BJ (cell line): Measurements from ENCODE around the gene PCDH12. TPM values are rescaled to one million over a fixed set of nuclear protein-coding genes. Genes with fewer than 3 reads are reported as not detected.
A peak's percentile ranks its signal among the peaks of the same experiment; 100 is the strongest.

Experiments
- CTCF ChIA-PET: fragments of 350-600 bp; formaldehyde crosslinking; extraction: SDS; loops from one replicate; lab custom pipeline; 2021; ENCODE audit warnings: antibody characterized with exemption, inconsistent platforms; lab: Yijun Ruan, JAX
- POLR2A ChIA-PET: fragments of 300-600 bp; sonication (Branson Sonifier 250); formaldehyde crosslinking; extraction: SDS; loops from one replicate; lab custom pipeline; 2021; ENCODE audit warnings: antibody characterized with exemption; lab: Charles Lee
- DNase-seq: peaks from one replicate; pipeline ENCODE4 v3.0.0-alpha.2; 2011; ENCODE audit warnings: low read depth
- H3K27me3 ChIP-seq: 2 replicates; pipeline ENCODE4 v1.6.0; 2011; ENCODE audit warnings: low read length; ENCODE audit not compliant: control insufficient read depth, insufficient read depth
- H3K36me3 ChIP-seq: 2 replicates; pipeline ENCODE4 v1.5.1; 2011; ENCODE audit warnings: low read length; ENCODE audit not compliant: control insufficient read depth, insufficient read depth
- H3K4me3 ChIP-seq: 2 replicates; pipeline ENCODE4 v1.5.1; 2011; ENCODE audit warnings: low read depth, mild to moderate bottlenecking, control low read depth, low read length
- polyA plus RNA-seq: library from polyadenylated mRNA; depleted of rRNA; stranded (reverse); fragments of >200 nt; gene quantifications from 2 replicates; pipeline ENCODE4 v1.2.3, GENCODE V29; 2011
- TF ChIP-seq, protein P1 (sequence below): IDR thresholded peaks from 2 replicates; pipeline ENCODE4 v1.5.1; 2011; ENCODE audit warnings: low read depth, mild to moderate bottlenecking, control low read depth, inconsistent platforms, low read length, moderate library complexity; ENCODE audit not compliant: insufficient read depth

The PCDH12 gene
- polyA plus RNA-seq, 1 experiment: 0.01 TPM

DNA sequence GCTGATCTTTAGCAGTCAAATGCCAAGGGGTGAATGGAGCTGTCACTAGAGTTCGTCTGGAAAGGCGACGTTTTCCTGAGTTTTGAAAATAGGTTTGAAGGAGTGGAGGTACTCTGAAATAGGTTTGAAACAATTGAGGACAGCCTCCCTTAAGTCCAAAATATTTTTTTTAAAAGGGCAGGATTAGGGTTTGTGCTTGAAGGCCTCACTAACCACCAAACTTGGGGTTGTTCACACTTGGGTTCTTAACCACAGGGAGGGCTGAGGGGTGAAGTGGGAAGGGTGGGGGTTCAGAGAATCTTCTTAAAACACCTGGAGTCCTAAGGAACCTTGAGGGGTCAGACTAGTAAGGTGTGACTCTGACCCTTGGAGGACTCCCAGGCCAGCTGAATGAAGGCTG is 3.5 kb upstream of the PCDH12 start:
- H3K27me3 ChIP-seq: no peaks in the 10 kb centered on the region
- POLR2A ChIA-PET: interaction anchor here (0.7 kb wide), 1 partner anchor 280 kb away, joined by 3 read pairs; the partner anchor contains the start of gene ARAP3
- no peaks in the 10 kb centered on the region for H3K36me3 ChIP-seq
- CTCF ChIA-PET: interaction anchor here (1.0 to 13.2 kb wide), 41 partner anchors 8 to 303 kb away, joined by 3 to 293 read pairs (median 7); partner anchors contain the start of genes ARAP3, DELE1, PCDH1 and RNF14
- no peak overlapping the region for H3K4me3 ChIP-seq
- no peak for DNase-seq
- TF ChIP-seq, protein P1, sequence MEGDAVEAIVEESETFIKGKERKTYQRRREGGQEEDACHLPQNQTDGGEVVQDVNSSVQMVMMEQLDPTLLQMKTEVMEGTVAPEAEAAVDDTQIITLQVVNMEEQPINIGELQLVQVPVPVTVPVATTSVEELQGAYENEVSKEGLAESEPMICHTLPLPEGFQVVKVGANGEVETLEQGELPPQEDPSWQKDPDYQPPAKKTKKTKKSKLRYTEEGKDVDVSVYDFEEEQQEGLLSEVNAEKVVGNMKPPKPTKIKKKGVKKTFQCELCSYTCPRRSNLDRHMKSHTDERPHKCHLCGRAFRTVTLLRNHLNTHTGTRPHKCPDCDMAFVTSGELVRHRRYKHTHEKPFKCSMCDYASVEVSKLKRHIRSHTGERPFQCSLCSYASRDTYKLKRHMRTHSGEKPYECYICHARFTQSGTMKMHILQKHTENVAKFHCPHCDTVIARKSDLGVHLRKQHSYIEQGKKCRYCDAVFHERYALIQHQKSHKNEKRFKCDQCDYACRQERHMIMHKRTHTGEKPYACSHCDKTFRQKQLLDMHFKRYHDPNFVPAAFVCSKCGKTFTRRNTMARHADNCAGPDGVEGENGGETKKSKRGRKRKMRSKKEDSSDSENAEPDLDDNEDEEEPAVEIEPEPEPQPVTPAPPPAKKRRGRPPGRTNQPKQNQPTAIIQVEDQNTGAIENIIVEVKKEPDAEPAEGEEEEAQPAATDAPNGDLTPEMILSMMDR: no peak

DNA sequence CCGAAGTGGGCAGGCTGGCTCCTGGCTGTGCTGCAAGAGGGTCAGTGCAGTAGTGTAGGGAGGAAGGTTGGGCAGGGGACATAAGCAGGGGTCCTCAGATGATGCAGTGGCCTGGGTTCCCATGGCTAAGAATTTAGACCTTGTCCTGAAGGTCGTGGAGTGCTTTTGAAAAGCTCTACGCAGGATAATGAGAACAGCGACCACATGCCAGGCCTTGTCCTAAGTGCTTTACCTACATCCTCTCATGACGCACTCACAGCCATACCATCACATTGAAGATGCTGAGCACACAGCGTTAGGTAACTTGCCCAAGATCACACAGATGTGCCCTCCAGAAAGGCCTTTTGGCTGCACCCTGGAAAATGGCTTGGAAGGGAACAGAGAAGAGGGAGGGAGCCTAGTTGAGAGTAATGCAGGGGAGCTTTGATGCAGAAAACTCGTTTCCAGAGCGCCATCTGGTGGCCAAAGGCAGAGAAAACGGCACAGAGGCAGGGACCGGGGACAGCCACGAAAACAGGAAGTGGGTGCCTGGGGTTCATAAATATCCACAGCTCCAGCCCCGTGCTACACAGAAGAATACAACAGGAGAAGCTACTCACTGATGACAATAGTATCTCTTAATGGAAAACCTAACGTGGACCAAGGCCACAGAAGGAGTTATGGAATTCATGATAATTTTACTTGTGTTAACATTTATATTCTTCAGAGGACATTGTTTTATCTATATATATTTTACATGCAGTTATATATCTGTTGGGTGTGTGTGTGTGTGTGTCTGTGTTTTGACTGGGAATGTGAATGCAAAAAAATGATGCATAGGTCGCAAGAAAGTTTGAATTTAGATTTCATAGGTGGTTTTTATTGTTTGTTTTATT is 2.7 kb upstream of the PCDH12 start:
- ChIA-PET POLR2A (interaction anchor here (0.7 kb wide), 1 partner anchor 279 kb away, joined by 3 read pairs; the partner anchor contains the start of gene ARAP3), CTCF (interaction anchor here (0.6 to 13.2 kb wide), 50 partner anchors 9 to 369 kb away, joined by 3 to 293 read pairs (median 5); partner anchors contain the start of genes ARAP3, DELE1, PCDH1 and RNF14)
- Histone ChIP-seq H3K27me3 (no peaks in the 10 kb centered on the region), H3K4me3 (no peak overlapping the region), H3K36me3 (no peaks in the 10 kb centered on the region)
- TF ChIP-seq, protein P1: peak; percentile 82
- DNase-seq: no peak

DNA sequence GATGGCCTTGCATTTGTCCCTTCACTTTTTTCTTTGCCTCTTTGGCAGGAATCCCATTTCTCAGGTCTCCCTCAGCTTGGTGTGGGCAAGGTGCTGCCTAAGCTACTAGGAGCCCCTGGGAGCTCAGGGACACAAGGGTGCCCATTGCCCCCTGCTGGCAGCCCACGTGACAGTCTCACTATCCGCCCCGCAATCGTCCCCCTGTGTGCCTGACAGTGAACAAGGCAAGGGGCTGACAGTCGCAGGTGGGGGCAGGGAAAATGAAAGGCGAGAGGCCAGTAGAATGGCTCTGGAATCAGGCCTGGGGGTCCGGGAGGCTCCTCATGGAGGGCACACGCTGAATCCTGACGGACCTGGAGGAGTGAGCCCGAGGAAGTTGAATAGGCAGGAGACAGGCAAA is 2.0 kb upstream of the PCDH12 start:
- Histone ChIP-seq H3K4me3 (no peak overlapping the region), H3K36me3 (no peaks in the 10 kb centered on the region), H3K27me3 (no peaks in the 10 kb centered on the region)
- POLR2A ChIA-PET: no interaction called here
- no peak for DNase-seq
- CTCF ChIA-PET: interaction anchor here (0.6 to 13.2 kb wide), 35 partner anchors 9 to 343 kb away, joined by 3 to 293 read pairs (median 7); partner anchors contain the start of genes ARAP3, DELE1, PCDH1 and RNF14
- TF ChIP-seq, protein P1: peak; percentile 39

DNA sequence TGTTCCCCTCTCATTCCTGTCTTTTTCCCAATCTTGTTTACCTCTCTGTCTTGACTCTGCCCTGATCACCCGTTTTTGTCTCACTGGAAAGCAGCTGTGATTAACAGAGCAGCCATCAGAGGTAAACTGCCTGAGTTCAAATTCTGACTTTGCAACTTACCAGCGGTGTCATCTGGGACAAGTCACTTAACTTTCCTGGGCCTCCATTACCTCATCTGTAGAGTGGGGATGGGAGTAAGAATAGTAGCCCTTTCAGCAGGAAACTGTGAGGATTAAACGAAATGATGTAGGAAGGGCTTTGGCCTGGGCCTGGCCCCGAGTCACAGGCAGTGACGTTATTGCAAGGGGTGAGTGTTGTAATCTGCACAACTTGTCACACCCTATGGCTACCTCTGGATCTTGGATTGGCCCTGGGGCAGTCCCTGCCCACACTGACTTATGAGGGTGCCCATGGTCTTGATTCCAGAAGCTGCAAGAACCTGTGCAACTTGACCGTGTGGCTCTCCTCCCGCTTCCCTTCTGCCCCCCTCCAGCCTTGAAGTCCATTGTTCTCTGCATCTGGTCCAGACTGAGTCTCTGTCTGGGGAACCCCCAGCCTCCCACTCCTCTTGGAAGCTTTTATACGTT is 657 bp upstream of the PCDH12 start:
- TF ChIP-seq, protein P1: no peak
- DNase-seq: no peak
- Histone ChIP-seq H3K4me3 (no peak overlapping the region), H3K27me3 (no peaks in the 10 kb centered on the region), H3K36me3 (no peaks in the 10 kb centered on the region)
- ChIA-PET CTCF (interaction anchor here (1.2 to 13.2 kb wide), 8 partner anchors 10 to 294 kb away, joined by 3 to 293 read pairs (median 48); partner anchors contain the start of genes PCDH1 and RNF14), POLR2A (no interaction called here)
